Measurements from ENCODE around the gene MRPS30.

- TF ChIP-seq POLR2AphosphoS5 (IDR thresholded peaks at IDR 0.05) = no peak
- no peak for TF ChIP-seq CTCF (IDR thresholded peaks at IDR 0.05)
Observed at GRCh38 chr5:44842496-44843282, 33.9 kb downstream of the MRPS30 start.

Data from breast epithelium (tissue), 3 donors.